ENCODE data around the gene SPATS1.
"Not testable (repeated sequence)": the region's sequence is repeated elsewhere in the genome, so short reads cannot be mapped to it uniquely, and the experiment has no call there.

The SPATS1 gene

DNA sequence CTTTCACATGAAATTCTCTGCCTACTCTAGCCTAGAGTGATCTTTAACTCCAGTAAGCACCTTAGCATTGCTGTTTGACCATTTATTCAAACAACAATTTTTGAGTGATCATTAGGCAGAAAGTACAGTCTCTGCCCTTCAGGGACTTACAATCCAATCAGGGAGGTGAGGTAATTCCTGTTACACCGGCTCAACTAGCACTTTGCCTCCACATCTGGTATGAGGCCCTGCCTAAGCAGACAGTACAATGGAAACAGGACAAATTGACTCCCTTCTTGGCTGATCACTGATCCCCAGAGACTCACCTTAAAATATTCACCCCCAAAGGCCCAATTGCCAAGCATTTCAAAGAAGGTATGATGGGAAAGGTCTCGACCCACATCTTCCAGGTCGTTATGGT lies 30.7 kb upstream of the SPATS1 start:
- no peak for DNase-seq

DNA sequence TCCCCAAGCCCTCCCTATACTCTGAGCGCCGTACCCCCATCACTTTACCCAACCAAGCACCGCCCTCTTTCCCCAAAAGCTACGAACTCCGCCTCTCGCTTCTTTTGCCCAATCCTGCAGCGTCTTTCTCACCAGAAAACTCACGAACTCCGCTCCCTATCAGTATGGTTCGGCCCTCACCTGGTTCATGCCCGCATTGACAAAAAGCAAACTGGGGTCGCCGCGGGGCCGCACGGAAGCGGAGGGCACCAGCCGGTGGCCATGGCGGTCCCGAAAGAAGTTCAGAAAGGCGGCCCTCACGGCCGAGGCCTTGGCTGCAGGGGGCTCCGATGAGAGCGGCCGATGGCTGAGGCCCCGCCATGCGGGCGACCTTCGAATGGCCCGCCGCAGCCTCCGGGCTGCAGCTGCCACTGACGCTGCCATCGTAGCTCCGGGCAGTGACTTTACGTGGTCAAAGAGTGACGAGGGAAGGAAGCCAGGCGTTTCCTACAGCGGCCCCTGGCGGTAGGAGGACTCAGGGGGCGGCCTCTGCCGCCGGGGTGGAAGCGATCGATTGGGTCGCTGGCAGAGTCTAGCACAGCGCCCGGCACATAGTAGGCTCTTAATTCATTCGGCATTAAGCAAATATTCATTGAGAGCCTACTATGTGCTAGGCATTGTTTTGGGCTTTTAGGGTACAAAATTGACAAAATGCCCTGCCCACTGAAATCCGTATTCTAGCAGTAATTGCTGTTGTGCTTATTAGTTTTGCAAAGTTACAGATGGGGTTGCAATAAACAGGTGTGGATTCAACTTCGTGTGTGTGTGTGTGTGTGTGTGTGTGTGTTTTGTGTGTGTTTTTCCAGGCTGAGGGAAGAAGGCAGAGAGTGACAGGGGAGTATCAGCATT lies 29.3 kb upstream of the SPATS1 start, which contains the start of gene AARS2:
TSS of gene AARS2 (minus strand) at position 447 of the 888 bp plus-strand sequence. CDS start at position 423, 24 bp downstream.
- DNase-seq, result peak; percentile 95

DNA sequence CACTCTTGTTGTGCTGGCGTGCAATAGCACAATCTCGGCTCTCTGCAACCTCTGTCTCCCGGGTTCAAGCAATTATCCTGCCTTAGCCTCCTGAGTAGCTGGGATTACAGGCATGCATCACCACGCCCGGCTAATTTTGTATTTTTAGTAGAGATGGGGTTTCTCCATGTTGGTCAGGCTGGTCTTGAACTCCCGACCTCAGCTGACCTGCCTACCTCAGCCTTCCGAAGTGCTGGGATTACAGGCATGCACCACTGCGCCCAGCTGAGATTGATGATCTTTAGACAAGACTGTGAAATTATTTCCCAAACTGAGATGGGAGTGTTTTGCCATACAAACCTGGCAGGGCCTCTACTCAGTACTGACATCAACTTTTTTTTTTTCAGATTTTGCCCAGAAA lies 27.8 kb upstream of the SPATS1 start:
- DNase-seq, result not testable (repeated sequence)

DNA sequence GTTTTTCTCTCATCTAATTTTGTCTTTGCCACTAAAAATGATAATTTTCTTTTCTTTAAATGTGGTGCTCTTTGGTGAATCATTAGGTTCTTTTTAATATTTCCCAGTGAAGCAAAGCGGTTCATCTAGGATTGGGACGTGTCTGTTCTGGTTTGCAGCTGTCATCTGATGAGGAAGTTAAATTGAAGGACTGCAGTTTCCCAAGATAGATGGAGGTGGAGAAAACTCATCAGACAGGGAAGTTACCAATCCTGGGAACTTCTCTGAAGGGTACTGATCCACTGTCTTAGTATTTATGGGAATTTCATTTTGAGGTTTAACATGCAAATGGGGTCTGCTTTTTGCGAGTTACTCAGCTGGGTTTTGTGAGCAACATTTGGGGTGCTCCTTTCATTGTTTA lies 26.9 kb upstream of the SPATS1 start:
- DNase-seq, result peak; percentile 86

DNA sequence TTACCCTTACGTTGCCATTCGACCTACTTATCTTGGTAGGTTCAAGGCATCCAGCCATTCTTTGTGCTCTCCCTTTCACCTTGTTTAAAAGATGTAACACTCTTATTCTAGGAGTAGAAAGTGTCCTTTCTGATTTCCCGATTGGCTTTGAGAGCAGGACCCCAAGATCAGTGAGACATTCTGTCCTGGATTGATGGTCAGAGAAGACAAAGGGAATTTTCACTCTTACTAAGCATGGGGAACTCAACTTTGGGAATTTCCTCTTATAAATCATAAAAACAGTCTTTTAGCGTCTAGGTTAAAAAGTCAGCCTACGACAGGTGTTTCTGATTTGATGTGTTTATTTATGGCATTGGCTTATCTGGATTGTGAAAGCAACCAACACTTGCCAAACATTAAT lies 26.5 kb upstream of the SPATS1 start:
- DNase-seq, result no peak

DNA sequence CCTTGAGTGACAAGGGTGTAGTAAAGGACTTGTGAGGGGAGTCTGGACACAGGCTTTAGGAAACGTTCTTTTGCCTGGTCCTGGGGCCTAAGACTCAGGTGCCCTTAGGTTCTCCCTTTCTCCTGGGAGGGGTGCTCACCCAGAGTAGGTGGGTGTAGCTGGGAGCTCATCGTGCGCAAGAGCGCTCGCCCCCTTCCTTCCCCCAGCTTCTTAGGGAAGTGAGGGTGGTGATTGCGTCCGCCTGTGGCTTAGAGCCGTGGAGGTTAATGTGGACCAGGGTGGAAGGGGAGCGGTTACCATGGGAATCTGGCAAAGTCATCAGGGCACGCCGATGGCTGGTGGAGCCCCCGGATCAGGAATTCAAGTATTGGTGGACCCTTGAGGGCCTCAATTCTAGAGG lies 26.0 kb upstream of the SPATS1 start:
- DNase-seq, result peak; percentile 29

DNA sequence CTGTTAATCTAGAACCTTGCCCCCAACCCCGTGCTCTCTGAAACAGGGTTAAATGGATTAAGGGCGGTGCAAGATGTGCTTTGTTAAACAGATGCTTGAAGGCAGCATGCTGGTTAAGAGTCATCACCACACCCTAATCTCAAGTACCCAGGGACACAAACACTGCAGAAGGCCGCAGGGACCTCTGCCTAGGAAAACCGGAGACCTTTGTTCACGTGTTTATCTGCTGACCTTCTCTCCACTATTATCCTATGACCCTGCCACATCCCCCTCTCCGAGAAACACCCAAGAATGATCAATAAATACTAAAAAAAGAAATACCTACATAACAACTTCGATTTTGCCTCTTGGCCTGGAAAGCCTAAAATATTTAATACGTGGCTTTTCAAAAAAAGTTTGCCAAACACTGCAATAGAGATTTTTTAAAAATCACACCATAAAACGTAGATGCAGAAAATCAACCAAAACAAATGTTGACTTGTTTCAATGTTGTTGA lies 25.3 kb upstream of the SPATS1 start:
- not testable (repeated sequence) for DNase-seq

DNA sequence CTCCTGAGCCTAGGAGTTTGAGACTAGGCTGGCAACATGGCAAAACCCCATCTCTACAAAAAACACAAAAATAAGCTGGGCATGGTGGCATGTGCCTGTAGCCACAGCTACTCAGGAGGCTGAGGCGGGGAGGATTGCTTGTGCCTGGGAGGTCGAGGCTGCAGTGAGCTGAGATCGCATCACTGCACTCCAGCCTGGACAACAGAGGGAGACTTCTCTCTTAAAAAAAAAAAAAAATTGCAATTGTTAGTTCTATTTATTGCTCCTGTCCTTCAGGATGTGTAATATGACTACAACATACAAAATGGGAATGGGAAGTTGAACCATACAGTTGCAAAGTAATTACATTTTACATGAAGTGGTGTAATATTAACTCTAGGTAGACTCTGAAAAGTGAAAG lies 21.2 kb upstream of the SPATS1 start:
- no peak for DNase-seq

DNA sequence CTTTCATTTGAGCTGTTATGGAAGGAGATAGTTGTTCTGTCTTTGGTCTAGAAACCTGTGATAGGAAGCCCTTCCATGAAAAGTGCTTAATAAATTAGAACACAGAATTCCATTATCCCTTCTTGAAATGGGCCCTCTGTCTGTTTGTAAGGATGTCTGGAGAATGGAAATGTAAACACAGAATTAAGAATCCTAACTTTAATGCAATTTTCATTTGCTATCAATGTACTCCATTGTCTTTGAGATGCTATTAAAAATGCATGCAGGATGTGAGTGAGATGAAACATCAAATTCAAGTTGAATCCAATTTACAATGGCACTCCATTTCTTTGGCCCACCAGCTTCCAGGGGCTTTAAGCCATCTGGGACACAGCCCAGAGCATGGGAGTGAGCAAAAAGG lies 15.4 kb upstream of the SPATS1 start:
- no peak for DNase-seq

DNA sequence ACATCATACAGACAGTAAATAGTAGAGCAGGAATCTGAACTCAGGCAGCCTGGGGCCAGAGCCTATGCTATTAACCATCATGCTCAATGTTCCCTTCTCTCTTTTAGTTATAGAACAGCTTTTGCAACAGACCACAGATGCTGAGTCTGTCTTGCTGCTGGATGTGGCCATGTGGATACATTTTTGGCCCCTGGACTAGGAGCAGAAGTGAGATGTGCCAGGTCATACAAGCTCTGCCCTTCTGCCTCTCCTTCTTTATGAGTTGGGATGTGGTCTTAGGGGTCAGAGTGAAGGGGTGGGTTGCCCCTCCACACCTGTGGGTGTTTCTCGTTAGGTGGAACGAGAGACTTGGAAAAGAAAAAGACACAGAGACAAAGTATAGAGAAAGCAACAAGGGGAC lies 14.7 kb upstream of the SPATS1 start:
- no peak for DNase-seq

DNA sequence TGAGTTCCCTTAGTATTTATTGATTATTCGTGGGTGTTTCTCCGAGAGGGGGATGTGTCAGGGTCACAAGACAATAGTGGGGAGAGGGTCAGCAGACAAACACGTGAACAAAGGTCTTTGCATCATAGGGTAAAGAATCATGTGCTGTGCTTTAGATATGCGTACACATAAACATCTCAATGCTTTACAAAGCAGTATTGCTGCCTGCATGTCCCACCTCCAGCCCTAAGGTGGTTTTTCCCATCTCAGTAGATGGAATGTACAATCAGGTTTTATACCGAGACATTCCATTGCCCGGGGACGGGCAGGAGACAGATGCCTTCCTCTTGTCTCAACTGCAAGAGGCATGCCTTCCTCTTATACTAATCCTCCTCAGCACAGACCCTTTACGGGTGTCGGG lies 14.2 kb upstream of the SPATS1 start:
- DNase-seq, result not testable (repeated sequence)

DNA sequence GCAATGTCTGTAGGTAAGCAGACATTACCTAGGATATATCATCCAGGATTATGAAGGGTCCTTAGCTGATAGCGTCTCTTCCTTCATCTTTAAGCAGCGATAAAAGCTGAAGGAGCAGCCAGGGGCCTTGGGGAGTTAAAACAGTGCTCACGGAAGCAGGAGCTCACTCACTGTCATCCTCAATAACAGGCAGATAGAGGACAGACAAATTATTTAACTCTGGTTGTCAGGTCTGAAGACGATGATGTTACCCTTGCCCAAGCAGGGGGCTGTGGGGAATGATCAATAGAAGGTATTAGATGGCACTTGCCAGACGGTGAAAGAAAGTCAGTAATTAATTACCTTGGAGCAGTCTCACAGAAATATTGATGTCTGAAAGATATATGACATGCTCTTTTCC lies 12.6 kb upstream of the SPATS1 start:
- no peak for DNase-seq

DNA sequence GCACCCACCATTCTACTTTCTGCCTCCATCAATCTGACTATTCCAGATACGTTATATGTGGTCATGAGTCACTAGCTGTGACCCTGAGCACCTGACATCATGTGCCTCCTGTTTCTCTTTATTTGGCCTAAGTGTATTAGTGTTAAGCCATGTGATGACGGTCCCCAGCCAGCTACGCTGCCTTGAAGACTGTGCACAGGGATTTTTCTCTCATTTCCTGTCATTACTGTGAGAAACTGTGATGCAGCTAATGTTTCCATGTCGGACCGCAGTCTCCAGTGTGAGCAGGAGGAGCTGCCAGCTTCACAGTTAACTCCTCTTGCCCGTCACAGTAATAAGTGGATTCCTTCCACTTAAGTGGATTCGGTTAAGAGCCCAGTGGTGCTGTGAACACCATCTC lies 9.9 kb upstream of the SPATS1 start:
- DNase-seq, result no peak

DNA sequence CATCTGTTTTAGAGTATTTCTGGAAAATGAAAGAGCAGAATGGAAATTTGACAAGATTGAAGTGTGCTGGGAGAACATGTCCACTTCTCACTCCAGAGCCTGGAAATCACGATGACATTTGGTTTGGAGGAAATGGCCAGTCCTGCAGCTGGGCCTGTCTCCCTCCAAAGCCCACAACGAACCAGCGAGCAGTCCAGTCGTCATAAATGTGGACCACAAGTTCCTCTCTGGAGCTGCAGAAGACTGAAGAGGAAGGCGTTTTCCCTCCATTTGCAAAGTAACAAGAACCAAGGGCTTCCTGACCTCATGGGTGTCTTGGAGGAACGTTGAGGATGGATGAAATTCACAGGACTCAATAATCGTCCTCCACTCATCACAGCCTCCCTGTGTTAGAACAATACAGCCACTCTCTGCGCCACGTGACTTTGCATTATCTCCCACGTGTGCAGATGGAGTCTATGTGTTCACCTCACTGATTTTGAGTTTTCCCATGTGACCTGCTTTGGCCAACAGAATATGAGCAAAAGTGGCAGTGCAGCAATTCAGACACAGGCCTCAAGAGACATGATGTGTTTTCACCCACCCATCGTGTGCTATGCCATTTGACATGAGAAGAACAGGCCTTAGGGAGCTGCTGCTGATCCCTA lies 9.1 kb upstream of the SPATS1 start:
- peak; percentile 56 for DNase-seq

DNA sequence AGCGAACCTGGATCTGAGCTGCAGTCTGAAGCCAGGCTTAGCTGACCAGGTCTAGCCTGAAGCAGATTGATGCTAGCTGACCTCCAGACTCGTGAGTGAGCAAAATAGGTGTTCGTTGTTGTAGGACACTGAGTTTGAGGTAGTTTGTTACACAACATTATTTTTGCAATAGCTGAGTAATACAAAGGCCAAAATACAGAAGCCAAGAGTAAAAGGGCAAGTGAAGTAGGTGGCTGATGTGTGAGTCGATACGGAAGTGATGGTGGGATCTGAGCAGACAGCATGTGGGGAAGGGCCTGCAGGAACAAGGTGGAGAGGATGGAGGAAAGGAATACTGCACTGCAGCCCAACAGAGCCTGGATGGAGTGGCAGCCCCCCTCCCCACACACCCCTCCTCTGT lies 8.5 kb upstream of the SPATS1 start:
- peak; percentile 67 for DNase-seq

DNA sequence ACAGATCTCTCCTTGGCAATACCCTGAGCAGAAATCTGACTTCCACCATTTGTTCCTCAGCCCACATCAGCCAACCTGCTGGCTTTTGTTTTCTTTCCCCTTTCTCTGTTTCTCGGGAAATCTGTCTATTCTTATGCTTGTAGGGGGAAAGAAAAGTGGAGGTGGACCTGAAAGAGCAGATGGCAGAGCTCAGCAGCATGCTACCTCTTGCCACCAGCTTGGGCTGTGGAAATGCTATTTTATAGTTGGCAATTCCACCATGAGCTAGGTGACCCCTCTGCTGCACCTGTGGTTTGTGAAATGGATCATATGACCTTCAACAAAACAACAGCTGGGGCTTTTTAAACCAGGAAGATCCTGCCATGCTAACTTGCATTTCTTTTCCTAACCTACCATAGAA lies 6.8 kb upstream of the SPATS1 start:
- DNase-seq, result no peak

DNA sequence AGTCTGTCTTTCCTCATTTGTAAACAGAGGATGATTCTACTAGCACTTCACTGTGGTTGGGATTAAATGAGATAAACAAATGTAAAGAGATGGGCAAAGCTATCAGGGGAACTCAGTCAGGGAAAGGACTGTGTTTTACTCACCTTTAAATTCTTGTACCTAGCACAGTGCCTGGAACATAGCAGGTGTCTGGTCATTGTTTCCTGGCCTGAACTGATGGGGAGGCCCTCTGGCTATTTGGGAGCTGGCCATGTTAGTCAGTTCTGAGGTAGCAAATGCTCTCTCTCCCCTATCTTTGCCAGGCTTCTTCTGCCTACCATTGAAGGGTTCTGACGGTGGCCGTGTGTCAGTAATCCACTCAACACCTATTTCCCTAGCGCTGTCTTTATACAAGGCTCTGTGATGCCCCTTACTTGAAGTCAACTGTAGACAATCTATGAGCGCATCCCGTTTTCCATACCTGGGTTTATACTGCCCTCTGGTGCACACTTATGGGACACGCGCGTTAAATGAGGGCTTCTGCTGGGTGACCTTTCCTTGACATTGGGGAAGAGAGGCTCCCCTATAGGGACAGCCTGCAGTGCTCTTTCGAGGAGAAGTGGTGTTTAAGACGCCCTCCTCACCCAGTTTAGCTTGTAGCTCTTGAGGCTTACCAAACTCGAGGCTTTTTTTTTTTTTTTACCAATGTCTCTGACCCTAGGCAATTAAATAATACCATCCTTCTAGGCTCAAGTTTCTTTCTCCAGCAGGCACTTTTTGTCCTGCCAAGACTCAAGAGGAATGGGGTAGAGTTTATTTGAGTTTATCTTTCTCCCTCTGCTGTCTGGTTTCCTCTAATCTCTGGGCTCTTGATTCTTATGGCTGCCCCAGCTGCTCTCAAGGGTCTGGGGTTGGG lies 4.0 kb upstream of the SPATS1 start:
- DNase-seq, result peak; percentile 82

DNA sequence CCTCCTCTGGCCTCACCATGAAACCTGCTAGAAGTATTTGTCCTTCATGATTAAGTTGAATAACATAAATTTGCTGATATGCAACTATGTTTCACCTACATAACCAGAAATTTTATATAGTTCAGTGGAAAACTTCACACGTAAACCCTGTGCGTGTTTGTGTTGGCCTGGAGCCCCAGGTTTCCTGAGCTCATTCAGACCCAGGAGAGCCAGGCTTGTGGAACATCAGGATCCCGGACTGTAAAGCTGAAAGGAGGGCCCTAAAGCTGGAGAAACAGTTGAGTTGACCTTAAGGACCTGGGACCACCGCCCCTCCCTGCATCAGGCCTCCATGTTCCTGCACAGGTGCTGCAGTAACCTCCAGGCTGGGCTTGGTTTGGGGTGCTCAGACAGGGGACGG lies 3.1 kb upstream of the SPATS1 start:
- DNase-seq, result no peak

DNA sequence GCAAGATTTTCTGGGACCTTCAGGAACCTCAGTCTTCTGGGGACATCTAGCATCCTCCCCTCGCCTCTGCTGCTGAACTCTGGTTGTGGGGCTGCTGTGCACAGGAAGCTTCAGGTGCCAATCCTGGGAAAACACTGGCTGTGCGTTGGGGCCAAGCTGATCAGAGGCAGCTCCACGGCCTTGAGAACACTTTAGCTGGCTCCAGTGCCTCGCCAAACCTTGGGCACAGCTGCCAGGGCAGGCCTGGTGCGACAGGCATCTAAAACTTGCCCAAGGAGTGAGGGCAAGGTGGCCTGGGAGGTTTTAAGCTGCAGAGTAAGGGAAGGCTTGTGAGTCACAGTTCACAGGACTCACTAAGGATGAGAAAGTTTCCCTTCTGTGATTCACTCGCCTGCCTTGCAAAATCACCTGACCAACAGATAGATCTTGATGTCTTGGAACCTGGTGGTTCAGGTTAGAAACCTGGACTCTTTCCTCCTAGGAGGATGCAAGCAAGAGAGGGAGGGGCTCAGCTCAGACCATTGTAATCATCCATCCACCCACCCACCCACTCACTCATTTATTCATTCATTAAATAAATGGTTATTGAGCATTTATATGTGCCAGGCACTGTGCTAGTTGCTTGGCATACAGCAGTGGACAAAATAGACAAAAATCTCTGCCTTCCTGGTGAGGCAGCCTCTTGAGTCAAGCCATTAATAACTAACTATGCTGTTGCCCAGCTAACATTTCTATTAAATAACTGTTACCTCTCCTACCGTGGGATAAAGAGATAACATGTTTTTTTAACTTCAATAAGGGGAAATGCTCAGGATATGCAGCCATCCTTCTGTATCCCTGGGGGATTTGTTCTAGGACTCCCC lies 2.5 kb upstream of the SPATS1 start:
- no peak for DNase-seq

DNA sequence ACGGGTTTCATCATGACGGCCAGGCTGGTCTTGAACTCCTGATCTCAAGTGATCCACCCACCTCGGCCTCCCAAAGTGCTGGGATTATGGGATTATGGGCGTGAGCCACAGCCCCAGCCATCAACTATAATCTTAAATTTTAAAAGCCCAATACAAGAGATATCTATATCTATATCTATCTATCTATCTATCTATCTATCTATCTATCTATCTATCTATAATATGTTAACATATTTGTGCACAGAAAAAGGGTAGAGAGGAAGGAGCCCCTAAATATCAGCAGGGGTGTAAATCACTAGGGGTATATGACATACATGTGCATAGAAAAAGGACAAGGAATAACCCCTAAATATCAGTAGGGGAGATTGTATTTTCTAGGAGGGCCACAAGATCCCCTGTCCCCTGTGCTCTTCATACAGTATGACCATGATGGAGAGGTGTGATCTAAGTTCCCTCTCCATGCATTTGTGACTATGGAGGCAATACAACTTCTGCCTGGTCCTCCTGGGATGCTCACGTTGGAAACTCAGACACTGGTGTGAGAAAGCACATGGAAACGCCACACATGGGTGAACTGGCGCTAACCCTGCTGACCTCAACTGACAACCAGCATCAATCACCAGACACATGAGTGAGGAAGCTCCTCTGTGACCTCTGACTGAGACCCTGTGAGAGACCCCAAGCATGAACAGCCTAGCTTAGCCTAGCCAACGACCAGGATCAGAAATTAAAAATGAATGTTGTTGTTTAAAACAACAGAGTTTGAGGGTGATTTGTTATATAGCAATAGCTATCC lies 1.2 kb upstream of the SPATS1 start:
- no peak for DNase-seq

DNA sequence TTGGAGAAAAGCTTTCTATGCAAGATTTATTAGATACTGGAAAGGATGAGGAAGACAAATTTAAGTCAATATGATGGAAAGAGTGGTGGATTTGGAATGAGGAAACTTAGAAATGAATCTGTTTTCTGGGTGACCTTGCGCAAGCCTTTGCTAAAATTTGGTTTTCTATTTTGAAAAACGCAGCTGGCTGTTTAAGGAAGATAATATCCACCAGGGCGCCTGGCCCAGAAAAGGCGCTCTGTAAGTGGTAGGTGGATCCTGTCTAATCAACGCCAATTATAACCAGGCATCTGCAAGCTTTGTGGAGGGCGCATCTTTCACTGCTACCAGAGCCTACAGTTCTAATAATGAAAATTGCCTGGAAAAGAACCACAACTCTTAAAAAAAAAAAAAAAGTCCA lies 398 bp upstream of the SPATS1 start:
- peak; percentile 30 for DNase-seq

Data from suppressor macrophage treated with lipopolysaccharide for 4 hours (primary cell).